ENCODE data around the gene IQSEC2.

The IQSEC2 gene

GRCh38 chrX:53317365-53318069, 36.1 kb upstream of the IQSEC2 start (continued):
- no peak for TF ChIP-seq PRDM6 (tag by site-specific recombination; IDR thresholded peaks at IDR 0.05)
- no peak for TF ChIP-seq ZNF792 (tag by site-specific recombination; IDR thresholded peaks at IDR 0.05)
- no peak for TF ChIP-seq ZNF473 (tag by site-specific recombination; IDR thresholded peaks at IDR 0.05)
- peak; percentile 51; the same call in 1 of the 2 replicates for TF ChIP-seq KLF16 (tag by site-specific recombination; IDR thresholded peaks at IDR 0.05)
- TF ChIP-seq ZNF768 (tag by site-specific recombination; IDR thresholded peaks at IDR 0.05): no peak
- no peak; the same call in 1 of the 2 replicates for TF ChIP-seq ZNF837 (tag by site-specific recombination; IDR thresholded peaks at IDR 0.05)
- TF ChIP-seq GLIS2 (tag by site-specific recombination; IDR thresholded peaks at IDR 0.05): peak; percentile 94
- TF ChIP-seq ZNF701 (tag by site-specific recombination; IDR thresholded peaks at IDR 0.05): no peak
- TF ChIP-seq ATF2 (tag by site-specific recombination; IDR thresholded peaks at IDR 0.05; ENCODE audit: low read depth): no peak
- no peak for TF ChIP-seq HOXC10 (CRISPR knock-in tag; IDR thresholded peaks at IDR 0.05)
- no peak for TF ChIP-seq SETDB1 (IDR thresholded peaks at IDR 0.05; ENCODE audit: insufficient read length, low read length)
- no peak for TF ChIP-seq ZNF488 (tag by site-specific recombination; IDR thresholded peaks at IDR 0.05)
- no peak for TF ChIP-seq PRDM4 (tag by site-specific recombination; IDR thresholded peaks at IDR 0.05)
- peak; percentile 93 for TF ChIP-seq PATZ1 (tag by site-specific recombination; IDR thresholded peaks at IDR 0.05)
- TF ChIP-seq ZFP37 (tag by site-specific recombination; IDR thresholded peaks at IDR 0.05): peak; percentile 51; the same call in 1 of the 2 replicates
- TF ChIP-seq PRDM1 (tag by site-specific recombination; IDR thresholded peaks at IDR 0.05): no peak
- TF ChIP-seq EGR2 (tag by site-specific recombination; IDR thresholded peaks at IDR 0.05; ENCODE audit: low read depth): peak; percentile 97
- TF ChIP-seq ZEB2 (tag by site-specific recombination; IDR thresholded peaks at IDR 0.05): no peak
- no peak for TF ChIP-seq ZNF580 (tag by site-specific recombination; IDR thresholded peaks at IDR 0.05)
- no peak for TF ChIP-seq ZNF426 (tag by site-specific recombination; IDR thresholded peaks at IDR 0.05)
- TF ChIP-seq ZNF645 (tag by site-specific recombination; IDR thresholded peaks at IDR 0.05): no peak
- no peak; the same call in 1 of the 2 replicates for TF ChIP-seq OSR2 (tag by site-specific recombination; IDR thresholded peaks at IDR 0.05)
- no peak for TF ChIP-seq ZNF514 (tag by site-specific recombination; IDR thresholded peaks at IDR 0.05)
- no peak for TF ChIP-seq KLF1 (tag by site-specific recombination; IDR thresholded peaks at IDR 0.05)
- no peak for TF ChIP-seq ZSCAN4 (tag by site-specific recombination; IDR thresholded peaks at IDR 0.05)
